Caco-2 (cell line): ENCODE measurements around the gene MYH7. TPM values are rescaled to one million over a fixed set of nuclear protein-coding genes. Genes with fewer than 3 reads are reported as not detected.
"Not testable (repeated sequence)": the region's sequence is repeated elsewhere in the genome, so short reads cannot be mapped to it uniquely, and the experiment has no call there.

Experiments used
- BruUV-seq: library from RNA; stranded (reverse); fragments of 400-500 nt; replicated peaks from 2 replicates; lab custom pipeline; 2021; lab: Mats Ljungman, UMichigan
- CTCF ChIA-PET: fragments of 300-600 bp; sonication (Branson Sonifier 250); formaldehyde crosslinking; loops from one replicate; lab custom pipeline; 2022; ENCODE audit warnings: antibody characterized with exemption; lab: Charles Lee
- POLR2A ChIA-PET: fragments of 300-600 bp; sonication (Branson Sonifier 250); formaldehyde crosslinking; loops from one replicate; lab custom pipeline; 2022; ENCODE audit warnings: antibody characterized with exemption; lab: Charles Lee
- DNase-seq, 2 experiments: peaks; one replicate each; pipeline versions ENCODE4 v3.0.0 to v3.0.0-alpha.2; 2020 to 2022
- H3K27me3 ChIP-seq: replicated peaks from 2 replicates; pipeline ENCODE4 v1.6.0; 2011; ENCODE audit warnings: low read length; ENCODE audit not compliant: control insufficient read depth, insufficient read depth
- H3K36me3 ChIP-seq: 2 replicates; pipeline ENCODE4 v1.5.1; 2011; ENCODE audit warnings: low read length; ENCODE audit not compliant: control insufficient read depth, insufficient read depth
- H3K4me1 ChIP-seq: fragments of 250-450 bp; sonication (Bioruptor Pico); 2 replicates; pipeline ENCODE4 v1.5.1; 2020; ENCODE audit warnings: mild to moderate bottlenecking
- H3K4me3 ChIP-seq: 2 replicates; pipeline ENCODE4 v1.5.1; 2011; ENCODE audit warnings: low read depth, mild to moderate bottlenecking, control low read depth, low read length
- H3K9me3 ChIP-seq: fragments of 250-450 bp; sonication (Bioruptor Pico); 2 replicates; pipeline ENCODE4 v1.5.1; 2020; ENCODE audit warnings: mild to moderate bottlenecking, moderate library complexity
- H3K27ac Mint-ChIP-seq: one replicate; pipeline ENCODE4 v1.8.0; 2022; ENCODE audit warnings: mixed read lengths; ENCODE audit not compliant: unreplicated experiment
- H3K27me3 Mint-ChIP-seq: one replicate; pipeline ENCODE4 v1.8.0; 2022; ENCODE audit warnings: mixed read lengths; ENCODE audit not compliant: insufficient read depth, unreplicated experiment
- H3K36me3 Mint-ChIP-seq: one replicate; pipeline ENCODE4 v1.8.0; 2022; ENCODE audit warnings: mild to moderate bottlenecking, mixed read lengths; ENCODE audit not compliant: insufficient read depth, unreplicated experiment
- H3K4me1 Mint-ChIP-seq: one replicate; pipeline ENCODE4 v1.8.0; 2022; ENCODE audit warnings: low read depth, mixed read lengths; ENCODE audit not compliant: unreplicated experiment
- H3K4me3 Mint-ChIP-seq: one replicate; pipeline ENCODE4 v1.8.0; 2022; ENCODE audit warnings: mild to moderate bottlenecking, moderate library complexity, mixed read lengths; ENCODE audit not compliant: unreplicated experiment
- H3K9me3 Mint-ChIP-seq: one replicate; pipeline ENCODE4 v1.8.0; 2022; ENCODE audit warnings: mixed read lengths; ENCODE audit not compliant: unreplicated experiment
- CTCF ChIP-seq, 2 experiments: fragments of 200-600 bp in 1 of 2; IDR thresholded peaks; 1 replicate in 1 of 2; 2 replicates in 1 of 2; pipeline versions ENCODE4 v1.5.1 to v1.8.0; 2011 to 2022; ENCODE audit warnings: antibody characterized with exemption in 1 of 2, control low read depth in 1 of 2, inconsistent platforms in 1 of 2, low read depth in 1 of 2, low read length in 1 of 2, mild to moderate bottlenecking in 1 of 2, moderate library complexity in 1 of 2; ENCODE audit not compliant: insufficient read depth in 1 of 2, severe bottlenecking in 1 of 2, unreplicated experiment in 1 of 2
- intact Hi-C: fragments of 100-400 bp; cut with micrococcal nuclease; formaldehyde crosslinking; loops from one replicate; pipeline ENCODE4 v1.10.0; 2022; ENCODE audit not compliant: unreplicated experiment
- total RNA-seq: library from RNA; stranded (reverse); gene quantifications from 2 replicates; pipeline ENCODE4 v1.2.3, GENCODE V29; 2022

MYH7 gene
- total RNA-seq, 1 experiment from 2014 or later: not detected

- no peaks in the 10 kb centered on the region for H3K9me3 ChIP-seq
- no peak for DNase-seq
- Mint-ChIP-seq H3K4me3 (no peak overlapping the region), H3K27me3 (peaks cover 3% of the 10 kb centered on the region), H3K9me3 (no peaks in the 10 kb centered on the region), H3K4me1 (no peaks in the 10 kb centered on the region), H3K27ac (no peak overlapping the region), H3K36me3 (no peaks in the 10 kb centered on the region)
- ChIA-PET POLR2A (no interaction called here), CTCF (interaction anchor here (0.7 kb wide), 1 partner anchor 81 kb away, joined by 3 read pairs; no protein-coding TSS in a partner anchor)
- intact Hi-C loops: no loop called here
- no peaks in the 10 kb centered on the region; the same call in 1 of the 2 replicates for H3K27me3 ChIP-seq
- H3K4me3 ChIP-seq: no peak overlapping the region
- no peaks in the 10 kb centered on the region for H3K4me1 ChIP-seq
- no peaks in the 10 kb centered on the region for H3K36me3 ChIP-seq
- BruUV-seq: no TSS peak
- no peak for TF ChIP-seq CTCF (IDR thresholded peaks at IDR 0.05; ENCODE audit: insufficient read depth in 1 of 2, low read depth in 1 of 2, low read length in 1 of 2, severe bottlenecking in 1 of 2, unreplicated experiment in 1 of 2)
Measured at GRCh38 chr14:23396781-23397407, 38.6 kb downstream of the MYH7 start.

GRCh38 chr14:23396126-23396525 is 39.3 kb downstream of the MYH7 start:
- no peaks in the 10 kb centered on the region; the same call in 1 of the 2 replicates for H3K27me3 ChIP-seq
- no peaks in the 10 kb centered on the region for H3K4me1 ChIP-seq
- Mint-ChIP-seq H3K27ac (no peak overlapping the region), H3K4me1 (no peaks in the 10 kb centered on the region), H3K4me3 (no peak overlapping the region), H3K9me3 (no peaks in the 10 kb centered on the region), H3K27me3 (peaks cover 5% of the 10 kb centered on the region), H3K36me3 (no peaks in the 10 kb centered on the region)
- no peak for DNase-seq
- no peak for TF ChIP-seq CTCF (IDR thresholded peaks at IDR 0.05; ENCODE audit: insufficient read depth in 1 of 2, low read depth in 1 of 2, low read length in 1 of 2, severe bottlenecking in 1 of 2, unreplicated experiment in 1 of 2)
- CTCF ChIA-PET: no interaction called here
- intact Hi-C loops: no loop called here
- no TSS peak for BruUV-seq
- no peaks in the 10 kb centered on the region for H3K36me3 ChIP-seq
- H3K9me3 ChIP-seq: no peaks in the 10 kb centered on the region
- no peak overlapping the region for H3K4me3 ChIP-seq
- POLR2A ChIA-PET: no interaction called here

GRCh38 chr14:23392613-23393012 is 42.8 kb downstream of the MYH7 start:
- intact Hi-C loops: no loop called here
- TF ChIP-seq CTCF (IDR thresholded peaks at IDR 0.05; ENCODE audit: insufficient read depth in 1 of 2, low read depth in 1 of 2, low read length in 1 of 2, severe bottlenecking in 1 of 2, unreplicated experiment in 1 of 2): no peak
- Mint-ChIP-seq H3K4me1 (no peaks in the 10 kb centered on the region), H3K9me3 (no peaks in the 10 kb centered on the region), H3K27ac (no peak overlapping the region), H3K27me3 (peaks cover 20% of the 10 kb centered on the region), H3K4me3 (no peak overlapping the region), H3K36me3 (no peaks in the 10 kb centered on the region)
- H3K4me1 ChIP-seq: no peaks in the 10 kb centered on the region
- H3K27me3 ChIP-seq: no peaks in the 10 kb centered on the region; the same call in 1 of the 2 replicates
- ChIA-PET CTCF (no interaction called here), POLR2A (no interaction called here)
- no peak overlapping the region for H3K4me3 ChIP-seq
- no peaks in the 10 kb centered on the region for H3K36me3 ChIP-seq
- no peak for DNase-seq
- no peaks in the 10 kb centered on the region for H3K9me3 ChIP-seq
- no TSS peak for BruUV-seq

- H3K4me3 Mint-ChIP-seq, H3K36me3 ChIP-seq: not testable (repeated sequence)
Measured at GRCh38 chr14:23389871-23390270, 45.6 kb downstream of the MYH7 start.

More at GRCh38 chr14:23389871-23390270, 45.6 kb downstream of the MYH7 start:
- CTCF ChIA-PET, H3K4me1 Mint-ChIP-seq, H3K36me3 Mint-ChIP-seq, H3K9me3 Mint-ChIP-seq, H3K9me3 ChIP-seq, H3K4me3 ChIP-seq, POLR2A ChIA-PET, BruUV-seq, DNase-seq, H3K4me1 ChIP-seq, H3K27me3 ChIP-seq, H3K27ac Mint-ChIP-seq: not testable (repeated sequence)
- intact Hi-C loops: loop anchor here (10.0 kb wide), 1 partner anchor 265 kb away; no protein-coding TSS in a partner anchor
- H3K27me3 Mint-ChIP-seq: peaks cover 25% of the 10 kb centered on the region
